Activated naive CD8-positive, alpha-beta T cell treated with anti-CD3 and anti-CD28 coated beads, Interleukin-2, amount 50 U/mL, for 24 hours (primary cell): ENCODE measurements around the gene CYLD.
A peak's percentile ranks its signal among the peaks of the same experiment; 100 is the strongest.

Source experiments
- ATAC-seq: fragments of 150-1000 bp; cut with Tn5 transposase; one replicate; pipeline ENCODE4 v1.10.0; 2021
- DNase-seq: peaks from one replicate; pipeline ENCODE4 v3.0.0; 2021
- H3K27ac Mint-ChIP-seq: one replicate; pipeline ENCODE4 v1.8.0; 2021; ENCODE audit warnings: mild to moderate bottlenecking, mixed read lengths
- H3K27me3 Mint-ChIP-seq: one replicate; pipeline ENCODE4 v1.8.0; 2021; ENCODE audit warnings: mixed read lengths
- H3K36me3 Mint-ChIP-seq: one replicate; pipeline ENCODE4 v1.8.0; 2021; ENCODE audit warnings: low read depth, mixed read lengths
- H3K4me1 Mint-ChIP-seq: one replicate; pipeline ENCODE4 v1.8.0; 2021; ENCODE audit warnings: mixed read lengths
- H3K4me3 Mint-ChIP-seq: one replicate; pipeline ENCODE4 v1.8.0; 2021; ENCODE audit warnings: mild to moderate bottlenecking, moderate library complexity, mixed read lengths
- H3K9me3 Mint-ChIP-seq: one replicate; pipeline ENCODE4 v1.8.0; 2021; ENCODE audit warnings: mixed read lengths

CYLD gene

DNA sequence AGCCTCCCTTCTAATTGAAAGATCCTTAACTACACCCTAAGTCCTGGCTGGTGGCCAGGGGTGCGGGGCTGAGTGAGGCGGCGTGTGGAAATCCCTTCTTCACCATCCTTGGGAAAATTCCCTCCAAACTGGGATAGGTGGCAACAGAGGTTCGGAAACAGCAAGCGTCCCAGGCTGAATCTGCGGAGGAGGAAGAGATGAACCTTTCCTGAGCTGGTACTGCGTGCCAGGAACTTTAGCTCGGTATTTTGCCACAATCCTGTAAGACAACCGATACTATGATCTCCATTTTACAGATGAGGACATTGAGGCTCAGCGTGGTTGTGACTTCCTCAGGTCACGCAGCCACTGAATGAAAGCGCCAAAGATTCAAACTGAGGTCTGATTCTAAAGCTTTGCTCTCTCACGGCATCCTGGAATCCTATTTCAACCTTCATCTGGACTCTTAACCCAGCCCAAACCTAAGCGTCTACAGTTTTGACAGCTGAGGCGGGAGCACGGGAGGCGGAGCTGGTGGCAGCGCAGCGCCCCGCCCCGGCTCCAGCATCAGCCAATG lies 583 bp upstream of the CYLD start:
- Mint-ChIP-seq H3K4me3 (peak overlapping the region; percentile 84), H3K4me1 (peaks cover 64% of the 10 kb centered on the region), H3K27me3 (peaks cover 1% of the 10 kb centered on the region), H3K36me3 (peaks cover 15% of the 10 kb centered on the region), H3K9me3 (no peaks in the 10 kb centered on the region), H3K27ac (peak overlapping the region; percentile 90)
- DNase-seq (no peak), ATAC-seq (peak; percentile 0)

DNA sequence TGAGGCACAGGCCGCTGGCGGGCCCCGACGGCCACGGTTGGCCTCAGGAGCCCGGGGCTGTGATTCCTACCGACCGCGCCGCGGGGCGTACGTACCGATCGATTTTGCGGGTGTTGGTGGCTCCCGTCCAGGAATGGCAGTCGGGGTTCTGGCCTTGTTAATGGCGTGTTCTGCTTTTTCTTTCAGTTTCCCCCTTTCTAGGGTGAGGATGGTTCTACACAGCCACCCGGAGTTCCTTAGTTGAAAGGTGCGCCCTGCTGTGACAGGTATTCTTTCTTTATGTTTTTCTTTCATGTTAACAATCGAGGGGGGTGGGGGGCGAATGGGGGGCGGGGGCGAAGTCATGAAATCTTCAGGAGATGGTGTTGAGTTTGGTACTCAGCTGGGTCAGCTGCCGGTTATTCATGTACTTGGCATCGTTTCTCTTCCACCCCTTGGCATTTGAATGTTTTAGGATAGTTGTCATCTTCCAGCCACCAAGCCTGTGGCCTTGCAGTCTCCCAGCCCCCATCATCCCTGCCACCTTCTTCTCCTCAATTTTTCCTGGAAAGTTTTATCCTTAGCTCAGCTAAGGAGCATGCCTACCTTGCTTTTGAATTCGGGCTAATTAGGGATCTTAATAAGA lies 802 bp downstream of the CYLD start:
- no peak for ATAC-seq
- peak overlapping the region; percentile 87 for H3K4me3 Mint-ChIP-seq

DNA sequence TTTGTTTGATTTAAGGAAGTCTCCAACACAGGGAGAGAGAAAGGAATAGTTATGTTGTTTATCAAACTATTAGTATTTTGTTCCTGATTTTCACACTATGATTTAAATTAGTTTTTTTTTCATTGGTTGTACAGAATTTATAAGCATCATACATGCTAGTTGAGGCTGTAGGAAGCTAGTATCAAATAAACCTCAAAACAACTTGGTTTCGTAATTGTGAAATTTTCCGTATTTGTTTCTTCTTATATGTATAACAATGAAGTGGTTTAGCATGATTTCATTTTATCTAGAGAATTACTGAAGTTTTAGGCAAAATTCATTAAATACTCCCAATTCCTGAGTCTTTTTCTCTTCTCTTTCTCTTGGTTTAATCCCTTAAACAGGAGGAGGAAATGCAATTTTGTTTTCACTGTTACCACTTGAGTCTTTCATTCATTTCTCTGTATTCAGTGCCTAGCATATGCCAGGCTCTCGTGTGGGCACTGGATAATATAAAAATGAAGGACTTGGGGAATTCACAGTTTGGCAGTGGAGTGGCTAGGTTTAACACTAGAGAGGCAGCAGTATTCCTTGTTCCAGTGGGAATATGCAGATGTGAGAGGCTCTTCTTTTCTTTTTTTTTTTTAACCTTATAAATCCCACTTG lies 1.8 kb downstream of the CYLD start:
- H3K27me3 Mint-ChIP-seq, result peaks cover 1% of the 10 kb centered on the region
- H3K36me3 Mint-ChIP-seq, result peaks cover 24% of the 10 kb centered on the region
- H3K27ac Mint-ChIP-seq, result peak overlapping the region; percentile 91
- ATAC-seq (no peak), DNase-seq (no peak)
- peaks cover 71% of the 10 kb centered on the region for H3K4me1 Mint-ChIP-seq
- H3K4me3 Mint-ChIP-seq, result peak overlapping the region; percentile 87
- H3K9me3 Mint-ChIP-seq, result no peaks in the 10 kb centered on the region

More for the DNA sequence above, 802 bp downstream of the CYLD start:
- Mint-ChIP-seq H3K9me3 (no peaks in the 10 kb centered on the region), H3K36me3 (peaks cover 22% of the 10 kb centered on the region), H3K27me3 (peaks cover 1% of the 10 kb centered on the region), H3K27ac (peak overlapping the region; percentile 91), H3K4me1 (peaks cover 64% of the 10 kb centered on the region)
- DNase-seq, result peak; percentile 50

DNA sequence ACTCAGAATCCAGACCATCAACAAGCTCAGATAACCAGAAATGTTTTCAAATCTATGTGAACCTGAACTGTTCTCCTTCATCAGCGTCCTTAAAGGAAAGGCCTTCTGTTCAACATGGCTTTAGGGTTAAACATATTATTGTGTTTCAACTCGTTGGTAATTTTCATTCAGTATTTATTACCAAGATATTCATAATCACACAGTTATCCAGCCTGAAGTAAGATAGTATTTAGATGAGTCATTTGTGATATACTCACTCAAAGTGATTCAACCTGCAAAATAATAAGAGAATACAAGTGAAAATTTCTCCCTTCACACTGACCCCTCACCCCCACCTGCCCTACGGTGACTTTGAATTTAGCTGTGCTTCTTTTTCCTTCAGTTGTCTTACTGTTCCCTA lies 3.0 kb downstream of the CYLD start:
- H3K4me3 Mint-ChIP-seq, result peak overlapping the region; percentile 87
- ATAC-seq, result no peak
- no peaks in the 10 kb centered on the region for H3K9me3 Mint-ChIP-seq
- H3K4me1 Mint-ChIP-seq, result peaks cover 78% of the 10 kb centered on the region
- H3K27ac Mint-ChIP-seq, result peak overlapping the region; percentile 91
- DNase-seq, result no peak
- peaks cover 1% of the 10 kb centered on the region for H3K27me3 Mint-ChIP-seq
- H3K36me3 Mint-ChIP-seq, result peaks cover 29% of the 10 kb centered on the region

DNA sequence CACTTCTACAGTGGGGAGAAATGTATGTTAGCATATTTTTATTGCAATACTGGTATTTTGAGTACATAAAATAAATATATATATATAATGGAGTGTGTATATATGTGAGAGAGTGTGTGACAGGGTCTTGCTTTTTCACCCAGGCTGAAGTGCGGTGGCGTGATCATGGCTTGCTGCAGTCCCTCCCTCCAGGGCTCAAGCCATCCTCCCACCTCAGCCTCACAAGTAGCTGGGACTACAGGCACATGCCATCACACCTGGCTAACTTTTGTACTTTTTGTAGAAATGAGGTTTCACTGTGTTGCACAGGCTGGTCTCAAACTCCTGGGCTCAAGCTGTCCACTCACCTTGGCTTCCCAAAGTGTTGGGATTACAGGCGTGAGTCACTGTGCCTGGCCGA lies 4.1 kb downstream of the CYLD start:
- Mint-ChIP-seq H3K36me3 (peaks cover 36% of the 10 kb centered on the region), H3K27ac (peak overlapping the region; percentile 91), H3K4me1 (peaks cover 81% of the 10 kb centered on the region), H3K27me3 (peaks cover 1% of the 10 kb centered on the region), H3K4me3 (peak overlapping the region; percentile 87), H3K9me3 (no peaks in the 10 kb centered on the region)
- DNase-seq (no peak), ATAC-seq (no peak)

DNA sequence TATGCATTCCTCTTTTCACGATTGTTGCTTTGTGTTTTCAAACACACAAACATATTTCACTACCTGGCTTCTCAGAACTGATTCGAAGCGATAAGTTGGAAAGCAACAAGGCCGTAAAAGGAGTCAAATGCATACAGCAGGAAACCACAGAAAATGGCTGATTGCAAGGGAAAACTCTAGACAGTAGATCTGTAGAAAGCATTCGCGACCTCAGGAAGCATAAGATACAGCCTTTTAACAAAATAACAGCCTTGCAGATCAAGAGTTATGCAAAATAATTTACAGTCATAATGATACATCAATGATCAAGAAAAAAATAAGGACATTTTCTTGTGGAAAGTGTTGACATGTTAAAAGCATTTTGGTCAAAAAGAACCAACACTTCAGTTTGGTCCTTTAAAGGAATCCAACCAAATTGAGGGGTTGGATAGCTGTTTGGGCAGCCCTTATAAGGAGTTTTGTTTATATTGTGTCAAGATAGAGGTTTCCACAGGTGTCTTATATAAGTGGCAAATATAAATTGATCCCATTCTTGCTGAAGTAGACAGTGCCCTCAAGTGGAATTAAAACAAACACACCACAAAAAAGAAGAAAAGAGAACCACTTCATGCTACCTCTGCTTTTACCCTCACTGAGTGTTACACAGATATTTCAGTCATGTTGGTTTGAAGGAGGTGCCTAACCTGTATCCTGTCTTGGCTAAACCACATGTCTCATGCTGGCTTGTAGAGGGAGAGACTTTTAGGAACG lies 5.5 kb downstream of the CYLD start:
- H3K36me3 Mint-ChIP-seq, result peaks cover 40% of the 10 kb centered on the region
- H3K27me3 Mint-ChIP-seq, result no peaks in the 10 kb centered on the region
- H3K4me1 Mint-ChIP-seq, result peaks cover 82% of the 10 kb centered on the region
- peak overlapping the region; percentile 90 for H3K27ac Mint-ChIP-seq
- no peak for DNase-seq
- H3K4me3 Mint-ChIP-seq, result peak overlapping the region; percentile 80
- no peaks in the 10 kb centered on the region for H3K9me3 Mint-ChIP-seq
- ATAC-seq, result peak; percentile 52

DNA sequence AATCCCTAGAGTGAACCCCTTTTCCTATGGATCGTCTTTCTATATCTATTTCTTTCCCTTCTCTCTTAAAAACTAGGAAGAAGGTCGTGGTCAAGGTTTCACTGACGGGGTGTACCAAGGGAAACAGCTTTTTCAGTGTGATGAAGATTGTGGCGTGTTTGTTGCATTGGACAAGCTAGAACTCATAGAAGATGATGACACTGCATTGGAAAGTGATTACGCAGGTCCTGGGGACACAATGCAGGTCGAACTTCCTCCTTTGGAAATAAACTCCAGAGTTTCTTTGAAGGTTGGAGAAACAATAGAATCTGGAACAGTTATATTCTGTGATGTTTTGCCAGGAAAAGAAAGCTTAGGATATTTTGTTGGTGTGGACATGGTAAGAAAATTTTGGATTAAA lies 9.6 kb downstream of the CYLD start:
- DNase-seq (no peak), ATAC-seq (no peak)
- no peaks in the 10 kb centered on the region for H3K9me3 Mint-ChIP-seq
- peaks cover 50% of the 10 kb centered on the region for H3K36me3 Mint-ChIP-seq
- H3K4me1 Mint-ChIP-seq, result peaks cover 72% of the 10 kb centered on the region
- no peak overlapping the region for H3K4me3 Mint-ChIP-seq
- H3K27me3 Mint-ChIP-seq, result no peaks in the 10 kb centered on the region
- H3K27ac Mint-ChIP-seq, result peak overlapping the region; percentile 35

DNA sequence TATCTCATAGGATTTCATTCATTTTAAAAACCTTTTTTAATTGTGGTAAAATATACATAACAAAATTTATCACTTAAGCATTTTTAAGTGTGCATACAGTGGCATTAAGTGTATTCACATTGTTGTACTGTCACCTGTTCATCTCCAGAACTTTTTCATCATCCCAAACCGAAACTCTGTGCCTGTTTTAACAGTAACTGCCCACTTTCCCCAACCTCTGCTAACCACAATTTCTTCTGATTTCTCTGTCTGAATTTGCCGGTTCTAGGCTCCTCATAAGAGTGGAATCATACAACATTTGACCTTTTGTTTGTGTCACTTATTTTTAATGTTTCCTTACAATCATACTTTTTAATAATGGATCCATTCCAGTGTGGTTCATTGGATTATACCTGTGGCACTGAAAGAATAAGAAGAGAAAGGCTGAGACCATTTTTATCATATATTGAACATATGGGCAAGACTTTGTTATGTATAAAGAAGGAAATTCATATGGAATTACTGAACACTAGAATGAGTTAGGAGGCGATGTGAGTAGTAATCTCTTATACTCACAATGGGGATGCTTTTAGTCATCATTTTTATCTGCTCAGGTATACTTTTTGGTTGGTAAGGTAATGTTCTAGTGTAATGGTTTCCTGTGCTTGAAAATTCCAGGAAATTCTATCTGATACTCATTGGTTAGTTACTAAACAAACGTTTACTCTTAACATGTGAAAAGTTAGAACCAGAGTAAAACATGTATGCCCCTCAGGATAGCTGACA lies 10.8 kb downstream of the CYLD start:
- Mint-ChIP-seq H3K9me3 (no peaks in the 10 kb centered on the region), H3K27ac (peak overlapping the region; percentile 53), H3K27me3 (no peaks in the 10 kb centered on the region), H3K4me1 (peaks cover 67% of the 10 kb centered on the region), H3K36me3 (peaks cover 44% of the 10 kb centered on the region), H3K4me3 (no peak overlapping the region)
- ATAC-seq (peak; percentile 36), DNase-seq (no peak)

DNA sequence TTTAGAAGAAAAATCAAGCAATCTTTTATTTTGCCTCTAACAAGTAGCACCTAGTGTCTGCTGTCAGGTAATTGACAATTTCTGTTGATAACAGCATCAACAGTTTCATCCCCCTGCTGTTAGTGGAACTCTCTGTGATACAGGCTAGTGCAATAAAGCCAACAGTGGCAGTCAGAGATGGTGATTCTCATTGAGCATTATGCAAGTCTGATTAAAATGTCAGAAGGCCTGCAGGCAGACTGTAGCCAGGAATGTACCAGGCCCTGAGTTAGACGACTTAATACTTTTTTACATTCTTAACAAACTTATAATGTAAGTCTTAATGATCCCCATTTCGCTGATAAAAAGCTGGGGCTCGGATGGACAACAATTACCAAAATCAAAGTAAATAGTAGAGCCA lies 14.6 kb downstream of the CYLD start:
- H3K36me3 Mint-ChIP-seq, result peaks cover 43% of the 10 kb centered on the region
- DNase-seq (no peak), ATAC-seq (no peak)
- peaks cover 66% of the 10 kb centered on the region for H3K4me1 Mint-ChIP-seq
- no peak overlapping the region for H3K4me3 Mint-ChIP-seq
- H3K27ac Mint-ChIP-seq, result no peak overlapping the region
- H3K9me3 Mint-ChIP-seq, result no peaks in the 10 kb centered on the region
- no peaks in the 10 kb centered on the region for H3K27me3 Mint-ChIP-seq

DNA sequence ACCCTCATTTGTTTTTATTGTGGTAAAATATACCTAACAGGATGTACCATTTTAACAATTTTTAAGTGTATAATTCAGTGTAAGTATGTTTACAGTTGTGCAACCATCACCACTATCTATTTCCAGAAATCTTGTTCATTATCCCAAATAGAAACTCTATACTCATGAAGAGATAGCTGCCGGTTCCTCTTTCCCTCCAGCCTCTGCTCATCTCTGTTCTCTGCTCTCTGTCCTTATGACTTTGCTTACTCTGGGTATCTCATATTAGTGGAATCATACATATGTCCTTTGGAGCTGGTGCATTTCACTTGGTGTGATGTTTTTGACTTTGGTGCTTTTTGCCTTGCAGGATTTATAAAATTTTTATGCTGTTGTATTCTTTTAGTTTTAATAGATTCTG lies 19.4 kb downstream of the CYLD start:
- ATAC-seq, result no peak
- Mint-ChIP-seq H3K27ac (peak overlapping the region; percentile 0), H3K36me3 (peaks cover 50% of the 10 kb centered on the region), H3K9me3 (no peaks in the 10 kb centered on the region), H3K4me3 (no peak overlapping the region), H3K4me1 (peaks cover 82% of the 10 kb centered on the region), H3K27me3 (no peaks in the 10 kb centered on the region)
- DNase-seq, result no peak

DNA sequence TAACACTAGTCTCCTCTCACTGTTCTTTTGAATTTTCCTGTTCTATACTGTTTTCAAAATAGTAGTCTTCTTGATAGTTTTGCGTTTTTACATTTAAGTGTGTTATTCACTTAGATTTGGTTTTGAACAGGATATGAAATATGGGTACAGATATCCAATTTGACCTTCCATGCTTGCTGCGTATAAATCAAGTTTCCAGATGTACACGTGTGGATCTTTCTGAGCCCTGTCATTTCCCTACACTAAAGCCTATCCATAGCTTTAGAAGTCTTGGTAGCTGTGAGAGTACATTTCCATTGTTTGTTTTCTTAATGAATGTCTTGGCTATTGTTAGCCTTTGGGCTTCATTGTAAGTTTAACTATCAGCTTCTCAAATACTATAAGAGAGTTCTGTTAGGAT lies 20.4 kb downstream of the CYLD start:
- H3K36me3 Mint-ChIP-seq, result peaks cover 56% of the 10 kb centered on the region
- H3K4me3 Mint-ChIP-seq, result no peak overlapping the region
- peaks cover 85% of the 10 kb centered on the region for H3K4me1 Mint-ChIP-seq
- no peaks in the 10 kb centered on the region for H3K9me3 Mint-ChIP-seq
- DNase-seq (no peak), ATAC-seq (no peak)
- no peaks in the 10 kb centered on the region for H3K27me3 Mint-ChIP-seq
- no peak overlapping the region for H3K27ac Mint-ChIP-seq

DNA sequence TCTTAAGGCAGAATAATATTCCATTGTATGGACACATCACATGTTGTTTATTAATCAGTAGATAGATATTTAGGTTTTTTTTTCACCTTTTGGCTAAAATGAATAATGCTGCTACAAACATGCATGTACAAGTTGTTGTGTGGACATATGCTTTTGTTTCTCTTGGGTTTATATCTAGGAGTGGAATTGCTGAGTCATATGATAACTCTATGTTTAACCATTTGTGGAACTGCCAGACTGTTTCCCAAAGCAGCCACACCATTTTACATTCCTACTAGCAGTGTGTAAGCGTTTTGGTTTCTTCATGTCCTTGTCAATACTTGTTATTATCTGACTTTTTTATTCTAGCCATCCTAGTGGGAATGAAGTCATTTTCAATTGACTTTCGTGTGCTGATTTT lies 21.3 kb downstream of the CYLD start:
- Mint-ChIP-seq H3K27ac (peak overlapping the region; percentile 50), H3K4me1 (peaks cover 89% of the 10 kb centered on the region)

DNA sequence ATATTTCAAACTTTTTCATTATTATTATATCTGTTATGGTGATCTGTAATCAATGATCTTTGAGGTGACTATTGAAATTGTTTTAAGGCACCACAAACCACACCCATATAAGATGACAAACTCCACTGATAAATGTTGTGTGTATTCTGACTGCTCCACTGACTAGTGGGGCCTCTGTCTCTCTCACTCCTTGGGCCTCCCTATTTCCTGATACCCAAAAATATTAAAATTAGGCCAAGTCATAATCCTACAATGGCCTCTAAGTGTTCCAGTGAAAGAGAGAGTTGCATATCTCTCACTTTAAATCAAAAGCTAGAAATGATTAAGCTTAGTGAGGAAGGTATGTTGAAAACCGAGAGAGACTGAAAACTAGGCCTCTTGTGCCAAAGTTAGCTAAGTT lies 23.4 kb downstream of the CYLD start:
- no peak for DNase-seq
- Mint-ChIP-seq H3K4me3 (peak overlapping the region; percentile 24), H3K4me1 (peaks cover 95% of the 10 kb centered on the region), H3K36me3 (peaks cover 70% of the 10 kb centered on the region), H3K27ac (peak overlapping the region; percentile 81), H3K9me3 (peaks cover 7% of the 10 kb centered on the region), H3K27me3 (no peaks in the 10 kb centered on the region)
- peak; percentile 73 for ATAC-seq

More for the DNA sequence above, 21.3 kb downstream of the CYLD start:
- DNase-seq, result no peak
- H3K27me3 Mint-ChIP-seq, result no peaks in the 10 kb centered on the region
- no peak for ATAC-seq
- H3K9me3 Mint-ChIP-seq, result no peaks in the 10 kb centered on the region
- H3K4me3 Mint-ChIP-seq, result no peak overlapping the region
- peaks cover 56% of the 10 kb centered on the region for H3K36me3 Mint-ChIP-seq

DNA sequence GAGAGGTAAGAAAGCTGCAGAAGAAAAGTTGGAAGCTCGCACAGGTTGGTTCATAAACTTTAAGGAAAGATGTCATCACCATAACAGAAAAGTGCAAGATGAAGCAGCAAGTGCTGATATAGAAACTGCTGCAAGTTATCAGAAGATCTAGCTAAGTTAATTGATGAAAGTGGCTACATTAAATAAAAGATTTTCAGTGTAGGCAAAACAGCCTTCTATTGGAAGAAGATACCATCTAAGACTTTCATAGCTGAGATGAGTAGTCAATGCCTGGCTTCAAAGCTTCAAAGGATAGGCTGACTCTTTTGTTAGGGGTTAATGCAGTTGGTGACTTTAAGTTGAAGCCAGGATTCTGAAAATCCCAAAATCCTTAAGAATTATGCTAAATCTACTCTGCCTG lies 24.0 kb downstream of the CYLD start:
- peak overlapping the region; percentile 81 for H3K27ac Mint-ChIP-seq
- no peak for DNase-seq
- H3K4me1 Mint-ChIP-seq, result peaks cover 93% of the 10 kb centered on the region
- H3K36me3 Mint-ChIP-seq, result peaks cover 68% of the 10 kb centered on the region
- H3K27me3 Mint-ChIP-seq, result no peaks in the 10 kb centered on the region
- peaks cover 7% of the 10 kb centered on the region for H3K9me3 Mint-ChIP-seq
- no peak overlapping the region for H3K4me3 Mint-ChIP-seq
- no peak for ATAC-seq
